Endothelial cell of umbilical vein (primary cell): ENCODE data around the gene PHTF1. TPM values are rescaled to one million over a fixed set of nuclear protein-coding genes. Genes with fewer than 3 reads are reported as not detected.

ENCODE experiments used
- BruUV-seq: library from RNA; stranded (reverse); fragments of 400-500 nt; replicated peaks from 2 replicates; lab custom pipeline; 2021; lab: Mats Ljungman, UMichigan
- CTCF ChIA-PET: fragments of 300-600, 350-600 bp; sonication (Branson Sonifier 250); formaldehyde crosslinking; loops from one replicate; lab custom pipeline; 2021; ENCODE audit warnings: antibody characterized with exemption, inconsistent platforms; lab: Charles Lee
- POLR2A ChIA-PET: fragments of 300-600, 350-600 bp; sonication (Branson Sonifier 250); formaldehyde crosslinking; loops from one replicate; lab custom pipeline; 2021; ENCODE audit warnings: antibody characterized with exemption, inconsistent platforms; lab: Charles Lee
- DNase-seq: peaks from one replicate; pipeline ENCODE4 v3.0.0-alpha.2; 2011; ENCODE audit warnings: low read depth, low spot score
- FAIRE-seq: peaks from 2 replicates; lab custom pipeline; 2011; peaks lifted over from hg19 to GRCh38; lab: Jason Lieb, UNC
- H2AFZ ChIP-seq: 2 replicates; pipeline ENCODE4 v1.6.0; 2012; ENCODE audit warnings: low read depth, low read length, control low read depth, inconsistent platforms
- H3K27ac ChIP-seq: 2 replicates; pipeline ENCODE4 v1.5.1; 2011; ENCODE audit warnings: low read depth, mild to moderate bottlenecking, control low read depth, low read length, moderate library complexity; ENCODE audit not compliant: insufficient read depth
- H3K27me3 ChIP-seq, 2 experiments: 2 replicates each; pipeline versions ENCODE4 v1.6.0 to v1.6.1; 2011; ENCODE audit warnings: low read length in 2 of 2, mixed read lengths in 1 of 2; ENCODE audit not compliant: control insufficient read depth in 2 of 2, insufficient read depth in 2 of 2
- H3K36me3 ChIP-seq, 2 experiments: 2 replicates in 1 of 2; 3 replicates in 1 of 2; pipeline ENCODE4 v1.5.1; 2011; ENCODE audit warnings: low read length in 2 of 2, mild to moderate bottlenecking in 1 of 2, moderate library complexity in 1 of 2; ENCODE audit not compliant: control insufficient read depth in 2 of 2, insufficient read depth in 2 of 2; ENCODE audit errors: extremely low read depth in 1 of 2
- H3K4me1 ChIP-seq: 3 replicates; pipeline ENCODE4 v1.5.1; 2011; ENCODE audit warnings: mild to moderate bottlenecking, low read length; ENCODE audit not compliant: control insufficient read depth, insufficient read depth; ENCODE audit errors: extremely low read depth
- H3K4me2 ChIP-seq: 2 replicates; pipeline ENCODE4 v1.6.1; 2011; ENCODE audit warnings: low read length, control low read depth, mixed read lengths; ENCODE audit not compliant: insufficient read depth
- H3K4me3 ChIP-seq, 3 experiments: fragments of 200-600 bp in 1 of 3; sonication (generic), shearing (Covaris generic) in 1 of 3; replicated peaks in 1 of 3; 2 replicates each; pipeline ENCODE4 v1.5.1; 2011 to 2016; ENCODE audit warnings: control low read depth in 3 of 3, low read length in 3 of 3, mild to moderate bottlenecking in 2 of 3, inconsistent platforms in 1 of 3, low read depth in 1 of 3, moderate library complexity in 1 of 3; ENCODE audit not compliant: insufficient read depth in 1 of 3
- H3K79me2 ChIP-seq: 2 replicates; pipeline ENCODE4 v1.6.0; 2012; ENCODE audit warnings: low read length, inconsistent platforms; ENCODE audit not compliant: control insufficient read depth, insufficient read depth
- H3K9ac ChIP-seq: replicated peaks from 2 replicates; pipeline ENCODE3; 2011; ENCODE audit warnings: low read length, control low read depth; ENCODE audit not compliant: insufficient read depth; ENCODE audit errors: extremely low read depth
- H3K9me1 ChIP-seq: replicated peaks from 3 replicates; pipeline ENCODE4 v1.6.0; 2011; ENCODE audit warnings: mild to moderate bottlenecking, low read length; ENCODE audit not compliant: control insufficient read depth, insufficient read depth; ENCODE audit errors: extremely low read depth
- H3K9me3 ChIP-seq: replicated peaks from 2 replicates; pipeline ENCODE4 v1.5.1; 2012; ENCODE audit warnings: low read length, inconsistent platforms; ENCODE audit not compliant: control insufficient read depth, insufficient read depth
- H4K20me1 ChIP-seq: replicated peaks from 2 replicates; pipeline ENCODE3; 2011; ENCODE audit warnings: mild to moderate bottlenecking, low read length; ENCODE audit not compliant: control insufficient read depth, insufficient read depth; ENCODE audit errors: extremely low read depth
- CTCF ChIP-seq, 2 donors: IDR thresholded peaks; 1 replicate in 1 of 2; 2 replicates in 1 of 2; pipeline ENCODE4 v1.5.1; 2011; ENCODE audit warnings: low read length in 2 of 2, mild to moderate bottlenecking in 2 of 2, moderate library complexity in 2 of 2, control low read depth in 1 of 2, inconsistent platforms in 1 of 2, low read depth in 1 of 2; ENCODE audit not compliant: insufficient read depth in 1 of 2; ENCODE audit errors: extremely low read depth in 1 of 2
- EZH2 ChIP-seq: IDR thresholded peaks from 2 replicates; pipeline ENCODE4 v1.6.1; 2012; ENCODE audit warnings: borderline replicate concordance, low read depth, mild to moderate bottlenecking, moderate library complexity, low read length, inconsistent platforms; ENCODE audit not compliant: severe bottlenecking
- FOS ChIP-seq: IDR thresholded peaks from 2 replicates; pipeline ENCODE4 v1.6.1; 2011; ENCODE audit warnings: mild to moderate bottlenecking, low read length, moderate library complexity, borderline replicate concordance; ENCODE audit not compliant: insufficient read depth
- GATA2 ChIP-seq: IDR thresholded peaks from 2 replicates; pipeline ENCODE4 v1.7.0; 2011; ENCODE audit warnings: low read depth, mild to moderate bottlenecking, moderate library complexity, mixed read lengths, low read length; ENCODE audit not compliant: insufficient read length, insufficient read depth
- JUN ChIP-seq: IDR thresholded peaks from 2 replicates; pipeline ENCODE4 v1.6.1; 2011; ENCODE audit warnings: borderline replicate concordance, low read depth; ENCODE audit not compliant: insufficient read length, insufficient read depth
- MAX ChIP-seq: IDR thresholded peaks from 2 replicates; pipeline ENCODE4 v1.6.1; 2011; ENCODE audit not compliant: insufficient read depth, insufficient read length
- MYC ChIP-seq: IDR thresholded peaks from one replicate; pipeline ENCODE4 v1.6.1; 2011; ENCODE audit warnings: mild to moderate bottlenecking, low read depth, low read length
- POLR2A ChIP-seq: IDR thresholded peaks from 2 replicates; pipeline ENCODE4 v1.6.1; 2012; ENCODE audit warnings: low read depth, mild to moderate bottlenecking, control low read depth, low read length
- POLR2AphosphoS5 ChIP-seq: IDR thresholded peaks from 2 replicates; pipeline ENCODE4 v1.6.1; 2012; ENCODE audit warnings: low read depth, mild to moderate bottlenecking, control low read depth, low read length, moderate library complexity; ENCODE audit not compliant: insufficient read depth
- dilution Hi-C: fragments of 300-500 bp; cut with MboI; formaldehyde crosslinking; loops from one replicate; pipeline ENCODE4 v1.15.0; 2019; ENCODE audit warnings: low sequenced_read_pairs; ENCODE audit not compliant: extremely low pct_ligation_motif_present
- intact Hi-C: fragments of 100-400 bp; cut with micrococcal nuclease; formaldehyde crosslinking; loops from one replicate; pipeline ENCODE4 v1.10.0; 2022
- polyA plus RNA-seq, 4 experiments: library from polyadenylated mRNA; depleted of rRNA in 3 of 4; stranded (reverse) in 3 of 4; unstranded in 1 of 4; fragments of >200 nt; gene quantifications; 2 replicates each; pipeline versions ENCODE4 v1.2.1 to v1.2.3, GENCODE V29; 2011 to 2012; ENCODE audit warnings: missing spikeins in 1 of 4
- total RNA-seq: library from RNA; stranded (reverse); gene quantifications from 2 replicates; pipeline ENCODE4 v1.2.3, GENCODE V29; 2021

Gene PHTF1
- total and polyA plus RNA-seq, 2 donors (not counting 3 experiments of a cell fraction or from before 2014, with no cell fraction given) = 26.3 to 62.6 TPM

GRCh38 chr1:113678159-113678469 is 81.2 kb downstream of the PHTF1 start:
- dilution Hi-C loops = no loop called here
- no peaks in the 10 kb centered on the region for H3K79me2 ChIP-seq
- no peak for FAIRE-seq
- ChIA-PET POLR2A (no interaction called here), CTCF (interaction anchor here (0.6 to 3.9 kb wide), 17 partner anchors 14 to 963 kb away, joined by 3 to 52 read pairs (median 4); partner anchors contain the start of genes LRIG2, MAGI3 and PPM1J)
- H3K36me3 ChIP-seq = no peaks in the 10 kb centered on the region
- H3K9ac ChIP-seq = no peak overlapping the region
- peaks cover 10% of the 10 kb centered on the region for H3K4me1 ChIP-seq
- no peak overlapping the region for H3K4me2 ChIP-seq
- no peaks in the 10 kb centered on the region for H3K9me1 ChIP-seq
- no peak overlapping the region for H3K4me3 ChIP-seq
- no peaks in the 10 kb centered on the region for H3K27me3 ChIP-seq
- no peaks in the 10 kb centered on the region for H3K9me3 ChIP-seq
- BruUV-seq = no TSS peak
- no peak for DNase-seq
- intact Hi-C loops = loop anchor here (1.0 to 5.0 kb wide), 6 partner anchors 225 to 962 kb away; partner anchors contain the start of gene MAGI3
- no peak for TF ChIP-seq CTCF (IDR thresholded peaks at IDR 0.05; ENCODE audit: extremely low read depth in 1 of 2, insufficient read depth in 1 of 2, low read depth in 1 of 2, low read length in 2 of 2)
- no peak for TF ChIP-seq EZH2
- no peak for TF ChIP-seq POLR2AphosphoS5
- no peak for TF ChIP-seq GATA2
- no peak for TF ChIP-seq FOS
- TF ChIP-seq MYC = no peak
- TF ChIP-seq MAX = no peak
- no peak for TF ChIP-seq POLR2A
- TF ChIP-seq JUN = no peak
- H4K20me1 ChIP-seq = no peaks in the 10 kb centered on the region
- no peak overlapping the region for H2AFZ ChIP-seq
- no peak overlapping the region for H3K27ac ChIP-seq
